GM21515 (cell line): ENCODE data around the gene MAGEA10.
"Not testable (repeated sequence)": the region's sequence is repeated elsewhere in the genome, so short reads cannot be mapped to it uniquely, and the experiment has no call there.

Source experiments
- ATAC-seq: cut with Tn5 transposase; IDR thresholded peaks from one replicate; pipeline ENCODE4 v1.9.1; 2021; ENCODE audit not compliant: unreplicated experiment

MAGEA10 gene

GRCh38 chrX:152138388-152138784 lies at the start of gene MAGEA10:
TSS of gene MAGEA10 (minus strand) at chrX:152138577. CDS start at chrX:152135620, 2,957 bp downstream.
- ATAC-seq = no peak

- no peak for ATAC-seq
Observed at GRCh38 chrX:152177497-152178269, 39.3 kb upstream of the MAGEA10 start.

- ATAC-seq = no peak
Observed at GRCh38 chrX:152177052-152177451, 38.7 kb upstream of the MAGEA10 start.

GRCh38 chrX:152175892-152176291 lies 37.5 kb upstream of the MAGEA10 start:
- ATAC-seq = not testable (repeated sequence)

GRCh38 chrX:152173923-152174322 lies 35.5 kb upstream of the MAGEA10 start:
- not testable (repeated sequence) for ATAC-seq

GRCh38 chrX:152170621-152171020 lies 32.2 kb upstream of the MAGEA10 start:
- ATAC-seq = no peak

- ATAC-seq = no peak
Observed at GRCh38 chrX:152165033-152165743, 26.8 kb upstream of the MAGEA10 start.

GRCh38 chrX:152157042-152157441 lies 18.7 kb upstream of the MAGEA10 start:
- ATAC-seq = no peak

- no peak for ATAC-seq
Observed at GRCh38 chrX:152155766-152156310, 17.5 kb upstream of the MAGEA10 start.

- ATAC-seq = no peak
Observed at GRCh38 chrX:152154050-152154449, 15.7 kb upstream of the MAGEA10 start.

GRCh38 chrX:152151256-152151655 lies 12.9 kb upstream of the MAGEA10 start:
- no peak for ATAC-seq

GRCh38 chrX:152149648-152150047 lies 11.3 kb upstream of the MAGEA10 start:
- no peak for ATAC-seq

GRCh38 chrX:152139589-152139988 lies 1.2 kb upstream of the MAGEA10 start:
- ATAC-seq = no peak

- ATAC-seq = no peak
Observed at GRCh38 chrX:152137771-152138387, 498 bp downstream of the MAGEA10 start.

GRCh38 chrX:152136312-152136711 lies 2.1 kb downstream of the MAGEA10 start:
- no peak for ATAC-seq

- no peak for ATAC-seq
Observed at GRCh38 chrX:152131525-152131924, 6.9 kb downstream of the MAGEA10 start.

GRCh38 chrX:152129069-152129844 lies 9.1 kb downstream of the MAGEA10 start:
- not testable (repeated sequence) for ATAC-seq

- no peak for ATAC-seq
Observed at GRCh38 chrX:152117305-152117704, 21.1 kb downstream of the MAGEA10 start.

GRCh38 chrX:152108527-152108926 lies 29.9 kb downstream of the MAGEA10 start:
- no peak for ATAC-seq

- ATAC-seq = no peak
Observed at GRCh38 chrX:152103866-152104265, 34.5 kb downstream of the MAGEA10 start.

- ATAC-seq = no peak
Observed at GRCh38 chrX:152086141-152086540, 52.2 kb downstream of the MAGEA10 start.
